NCI-H524 (cell line): ENCODE results near the gene CD40.
A peak's percentile ranks its signal among the peaks of the same experiment; 100 is the strongest.
"Not testable (repeated sequence)": the region's sequence is repeated elsewhere in the genome, so short reads cannot be mapped to it uniquely, and the experiment has no call there.

Experiments
- DNase-seq, 2 experiments: peaks; one replicate each; lab custom pipeline; 2025; lab: John Stamatoyannopoulos, UW

CD40 gene

GRCh38 chr20:46117704-46118467, at the start of gene CD40:
TSS of gene CD40 (plus strand) at chr20:46118314. CDS start at chr20:46118344, 30 bp downstream.
- peak in 1 of 2 experiments; percentile 14 for DNase-seq

GRCh38 chr20:46070215-46070900, 47.8 kb upstream of the CD40 start:
- no peak for DNase-seq

GRCh38 chr20:46071573-46071972, 46.5 kb upstream of the CD40 start:
- no peak for DNase-seq

- no peak for DNase-seq
Measured at GRCh38 chr20:46073024-46073423, 45.1 kb upstream of the CD40 start.

GRCh38 chr20:46073443-46073842, 44.7 kb upstream of the CD40 start:
- no peak for DNase-seq

GRCh38 chr20:46074006-46074405, 44.1 kb upstream of the CD40 start:
- DNase-seq, result no peak

GRCh38 chr20:46076806-46077205, 41.3 kb upstream of the CD40 start:
- no peak for DNase-seq

- no peak for DNase-seq
Measured at GRCh38 chr20:46077642-46078305, 40.3 kb upstream of the CD40 start.

- DNase-seq, result no peak
Measured at GRCh38 chr20:46078954-46079353, 39.2 kb upstream of the CD40 start.

- DNase-seq, result no peak
Measured at GRCh38 chr20:46081074-46081473, 37.0 kb upstream of the CD40 start.

GRCh38 chr20:46083101-46083500, 35.0 kb upstream of the CD40 start:
- no peak for DNase-seq

- DNase-seq, result no peak
Measured at GRCh38 chr20:46083531-46084061, 34.5 kb upstream of the CD40 start.

GRCh38 chr20:46084805-46085178, 33.3 kb upstream of the CD40 start:
- no peak for DNase-seq

- DNase-seq, result peak in 1 of 2 experiments; percentile 10
Measured at GRCh38 chr20:46085179-46085851, 32.8 kb upstream of the CD40 start.

GRCh38 chr20:46087161-46087560, 31.0 kb upstream of the CD40 start:
- peak in 1 of 2 experiments; percentile 5 for DNase-seq

- no peak for DNase-seq
Measured at GRCh38 chr20:46088409-46089166, 29.5 kb upstream of the CD40 start.

GRCh38 chr20:46089167-46089416, 29.0 kb upstream of the CD40 start:
- DNase-seq, result no peak

- DNase-seq, result peak; percentile 91 to 95
Measured at GRCh38 chr20:46089417-46090388, 28.4 kb upstream of the CD40 start, which contains the start of gene NCOA5. TSS of gene NCOA5 (minus strand) at chr20:46089962. CDS start at chr20:46079424, 10,538 bp downstream.

- DNase-seq, result not testable (repeated sequence)
Measured at GRCh38 chr20:46091622-46092535, 26.2 kb upstream of the CD40 start.
